ENCODE measurements around the gene HMOX1.
A peak's percentile ranks its signal among the peaks of the same experiment; 100 is the strongest.

HMOX1 gene

DNA sequence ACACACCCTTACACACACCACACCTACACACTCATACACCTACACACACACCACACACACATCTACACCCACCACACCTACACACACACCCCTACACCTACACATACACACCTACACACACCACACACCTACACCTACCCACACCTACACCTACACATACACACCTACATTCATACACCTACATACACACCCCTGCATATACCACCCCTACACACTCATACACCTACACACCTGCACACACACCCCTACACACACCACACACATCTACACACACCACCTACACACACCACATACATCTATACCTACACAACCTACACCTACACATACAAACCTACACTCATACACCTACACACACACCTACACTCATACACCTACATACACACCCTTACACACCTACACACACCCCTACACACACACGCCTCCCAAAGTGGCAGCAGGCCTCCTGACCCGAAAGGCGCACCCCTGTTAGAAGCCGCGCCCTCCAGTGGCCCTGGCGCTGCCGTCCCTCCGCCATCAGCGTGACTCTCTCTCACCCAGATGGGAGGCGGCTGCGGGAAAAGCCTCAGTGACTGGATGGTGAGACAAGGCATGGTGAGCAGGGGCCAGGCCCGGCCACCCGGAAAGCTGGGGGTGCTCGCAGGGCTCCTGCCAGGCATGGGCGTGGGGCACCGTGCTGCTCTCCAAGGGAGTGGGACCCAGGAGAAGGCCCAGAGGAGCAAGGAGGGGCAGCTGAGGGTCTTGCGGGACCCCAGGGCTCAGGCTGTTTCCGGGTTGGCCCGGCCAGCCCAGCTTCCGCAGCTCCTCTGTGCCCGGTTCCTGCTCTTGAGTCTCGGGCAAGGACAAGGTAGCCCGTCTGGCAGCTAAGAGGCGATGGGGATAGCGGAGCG is 37.0 kb upstream of the HMOX1 start:
- no peaks in the 10 kb centered on the region for H3K9me2 ChIP-seq (replicated peaks; ENCODE audit: insufficient read depth, low read length)
- H3K9ac ChIP-seq (ENCODE audit: low read length) = no peak overlapping the region
- TF ChIP-seq EZH2 (optimal IDR thresholded peaks at IDR 0.05; ENCODE audit: low read depth, low read length) = no peak
- TF ChIP-seq, protein P1, sequence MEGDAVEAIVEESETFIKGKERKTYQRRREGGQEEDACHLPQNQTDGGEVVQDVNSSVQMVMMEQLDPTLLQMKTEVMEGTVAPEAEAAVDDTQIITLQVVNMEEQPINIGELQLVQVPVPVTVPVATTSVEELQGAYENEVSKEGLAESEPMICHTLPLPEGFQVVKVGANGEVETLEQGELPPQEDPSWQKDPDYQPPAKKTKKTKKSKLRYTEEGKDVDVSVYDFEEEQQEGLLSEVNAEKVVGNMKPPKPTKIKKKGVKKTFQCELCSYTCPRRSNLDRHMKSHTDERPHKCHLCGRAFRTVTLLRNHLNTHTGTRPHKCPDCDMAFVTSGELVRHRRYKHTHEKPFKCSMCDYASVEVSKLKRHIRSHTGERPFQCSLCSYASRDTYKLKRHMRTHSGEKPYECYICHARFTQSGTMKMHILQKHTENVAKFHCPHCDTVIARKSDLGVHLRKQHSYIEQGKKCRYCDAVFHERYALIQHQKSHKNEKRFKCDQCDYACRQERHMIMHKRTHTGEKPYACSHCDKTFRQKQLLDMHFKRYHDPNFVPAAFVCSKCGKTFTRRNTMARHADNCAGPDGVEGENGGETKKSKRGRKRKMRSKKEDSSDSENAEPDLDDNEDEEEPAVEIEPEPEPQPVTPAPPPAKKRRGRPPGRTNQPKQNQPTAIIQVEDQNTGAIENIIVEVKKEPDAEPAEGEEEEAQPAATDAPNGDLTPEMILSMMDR (IDR thresholded peaks at IDR 0.05; ENCODE audit: low read length) = no peak
- TF ChIP-seq EZH2phosphoT487 (IDR thresholded peaks at IDR 0.05; ENCODE audit: low read length) = no peak
- H3K27ac ChIP-seq (ENCODE audit: low read length) = peak overlapping the region; percentile 80
- no peak overlapping the region for H3K4me3 ChIP-seq (ENCODE audit: low read length)
- no peaks in the 10 kb centered on the region for H3K9me3 ChIP-seq (replicated peaks; ENCODE audit: insufficient read depth, low read length)
- no peaks in the 10 kb centered on the region for H3K79me2 ChIP-seq (ENCODE audit: low read length)
- DNase-seq = no peak
- H3K4me2 ChIP-seq (ENCODE audit: low read depth, low read length) = peak overlapping the region; percentile 47
- peaks cover 32% of the 10 kb centered on the region for H3K4me1 ChIP-seq (ENCODE audit: low read length)
- no peaks in the 10 kb centered on the region for H3K36me3 ChIP-seq (replicated peaks; ENCODE audit: insufficient read depth, low read length)
- H3F3A ChIP-seq (ENCODE audit: insufficient read depth, low read length) = peaks cover 14% of the 10 kb centered on the region
- H2AFZ ChIP-seq (ENCODE audit: low read length) = no peak overlapping the region
- H4K20me1 ChIP-seq (ENCODE audit: insufficient read depth, low read length) = no peaks in the 10 kb centered on the region
- H3K27me3 ChIP-seq (replicated peaks; ENCODE audit: insufficient read depth, low read length) = no peaks in the 10 kb centered on the region

DNA sequence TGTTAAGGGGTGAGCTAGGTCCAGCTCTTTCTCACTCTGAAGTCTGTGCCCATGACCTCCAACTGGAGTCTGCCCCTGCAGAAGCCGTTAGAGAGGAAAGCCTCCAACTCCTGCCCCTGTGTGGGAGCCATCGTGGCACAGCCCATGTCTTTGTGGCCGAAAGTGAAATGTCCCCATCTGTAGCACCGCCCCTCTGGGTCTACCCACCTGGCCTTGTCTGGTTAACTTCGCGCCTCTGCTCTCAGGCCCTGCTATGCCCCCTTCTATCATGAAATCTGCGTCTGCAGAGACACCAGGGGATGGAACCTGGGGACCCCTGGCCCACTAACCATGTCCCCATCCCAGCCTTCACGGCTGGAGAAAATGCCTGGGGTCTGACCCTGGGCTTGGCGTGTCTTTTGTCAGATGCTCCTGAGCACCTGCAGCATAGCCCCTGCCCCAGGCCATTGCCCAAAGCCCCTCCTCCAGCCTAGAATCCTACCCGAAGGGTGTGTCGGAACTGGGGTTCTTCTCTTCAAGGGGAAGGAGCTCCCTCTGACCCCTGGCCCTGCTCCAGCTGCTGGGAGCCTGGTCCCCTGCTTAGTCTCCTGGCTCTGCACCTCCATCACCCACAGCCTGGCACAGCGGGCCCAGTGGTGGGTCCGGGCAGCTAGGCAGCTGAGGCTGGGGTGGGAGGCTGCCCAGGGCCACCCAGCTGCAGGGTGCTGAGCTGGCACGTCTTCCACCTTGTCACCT is 35.8 kb upstream of the HMOX1 start:
- H3K36me3 ChIP-seq (replicated peaks; ENCODE audit: insufficient read depth, low read length) = no peaks in the 10 kb centered on the region
- peak overlapping the region; percentile 8; the same call in 1 of the 2 replicates for H3K9ac ChIP-seq (ENCODE audit: low read length)
- peak overlapping the region; percentile 80 for H3K27ac ChIP-seq (ENCODE audit: low read length)
- H3K27me3 ChIP-seq (replicated peaks; ENCODE audit: insufficient read depth, low read length) = no peaks in the 10 kb centered on the region
- H4K20me1 ChIP-seq (ENCODE audit: insufficient read depth, low read length) = no peaks in the 10 kb centered on the region
- no peaks in the 10 kb centered on the region for H3K9me2 ChIP-seq (replicated peaks; ENCODE audit: insufficient read depth, low read length)
- H3K4me1 ChIP-seq (ENCODE audit: low read length) = peaks cover 32% of the 10 kb centered on the region
- H3K4me2 ChIP-seq (ENCODE audit: low read depth, low read length) = peak overlapping the region; percentile 47
- 0 out of 2 replicates have a peak overlapping the region, but pooled peaks have one; percentile 28 for H2AFZ ChIP-seq (ENCODE audit: low read length)
- H3K4me3 ChIP-seq (ENCODE audit: low read length) = no peak overlapping the region
- TF ChIP-seq EZH2 (optimal IDR thresholded peaks at IDR 0.05; ENCODE audit: low read depth, low read length) = no peak
- TF ChIP-seq, protein P1 (IDR thresholded peaks at IDR 0.05; ENCODE audit: low read length) = no peak
- no peak for TF ChIP-seq EZH2phosphoT487 (IDR thresholded peaks at IDR 0.05; ENCODE audit: low read length)
- H3K9me3 ChIP-seq (replicated peaks; ENCODE audit: insufficient read depth, low read length) = no peaks in the 10 kb centered on the region
- DNase-seq = peak; percentile 93
- H3K79me2 ChIP-seq (ENCODE audit: low read length) = no peaks in the 10 kb centered on the region
- H3F3A ChIP-seq (ENCODE audit: insufficient read depth, low read length) = peaks cover 14% of the 10 kb centered on the region

DNA sequence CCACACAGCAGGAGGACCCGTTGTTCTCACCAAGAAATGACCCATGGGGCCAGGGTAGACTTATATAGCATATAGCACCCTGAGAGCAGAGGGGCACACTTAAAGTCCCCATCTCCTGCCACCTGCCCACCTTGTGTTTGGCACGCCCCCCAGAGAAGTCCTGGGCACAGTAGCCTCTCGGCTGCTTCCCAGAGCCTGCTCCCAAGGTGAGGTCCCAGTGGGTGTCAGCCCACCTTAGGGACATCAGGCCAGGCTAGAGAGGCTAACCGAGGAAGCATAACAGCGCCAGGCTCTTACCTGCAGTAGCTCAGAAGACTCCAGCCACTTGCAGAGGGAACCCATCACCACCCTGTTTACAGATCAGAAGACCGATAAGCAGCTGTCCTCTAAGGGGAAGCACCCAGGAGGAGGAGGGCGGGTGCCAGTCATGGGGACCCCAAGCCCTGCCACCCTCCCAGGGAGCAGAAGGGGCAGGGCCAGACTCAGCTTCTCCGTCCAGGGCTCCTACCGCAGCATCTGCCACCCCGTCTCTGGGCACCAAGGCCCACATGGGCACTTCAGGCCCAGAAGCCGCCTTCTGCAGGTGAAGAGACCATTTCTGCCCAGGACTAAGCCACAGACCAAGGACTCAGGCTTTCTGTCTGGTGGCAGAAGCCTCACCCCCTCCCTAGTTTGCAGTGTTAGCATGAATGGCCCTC is 34.9 kb upstream of the HMOX1 start:
- DNase-seq = no peak
- H3K4me3 ChIP-seq (ENCODE audit: low read length) = no peak overlapping the region
- H3K4me2 ChIP-seq (ENCODE audit: low read depth, low read length) = peak overlapping the region; percentile 47; the same call in 1 of the 2 replicates
- no peaks in the 10 kb centered on the region for H3K9me2 ChIP-seq (replicated peaks; ENCODE audit: insufficient read depth, low read length)
- H3K36me3 ChIP-seq (replicated peaks; ENCODE audit: insufficient read depth, low read length) = no peaks in the 10 kb centered on the region
- TF ChIP-seq, protein P1 (IDR thresholded peaks at IDR 0.05; ENCODE audit: low read length) = no peak
- no peak for TF ChIP-seq EZH2phosphoT487 (IDR thresholded peaks at IDR 0.05; ENCODE audit: low read length)
- no peak for TF ChIP-seq EZH2 (optimal IDR thresholded peaks at IDR 0.05; ENCODE audit: low read depth, low read length)
- H4K20me1 ChIP-seq (ENCODE audit: insufficient read depth, low read length) = no peaks in the 10 kb centered on the region
- no peaks in the 10 kb centered on the region for H3K27me3 ChIP-seq (replicated peaks; ENCODE audit: insufficient read depth, low read length)
- no peak overlapping the region for H2AFZ ChIP-seq (ENCODE audit: low read length)
- H3K9ac ChIP-seq (ENCODE audit: low read length) = no peak overlapping the region
- H3K9me3 ChIP-seq (replicated peaks; ENCODE audit: insufficient read depth, low read length) = no peaks in the 10 kb centered on the region
- H3K4me1 ChIP-seq (ENCODE audit: low read length) = peaks cover 36% of the 10 kb centered on the region
- H3K79me2 ChIP-seq (ENCODE audit: low read length) = no peaks in the 10 kb centered on the region
- H3K27ac ChIP-seq (ENCODE audit: low read length) = no peak overlapping the region
- H3F3A ChIP-seq (ENCODE audit: insufficient read depth, low read length) = peaks cover 15% of the 10 kb centered on the region

Data from MM.1S (cell line).